OCI-LY1 (cell line): ENCODE results near the gene LMBRD2.

Experiments
- H2AFZ ChIP-seq: fragments of 200-600 bp; sonication (generic), shearing (Covaris generic); 2 replicates; pipeline ENCODE4 v1.6.0; 2014; ENCODE audit warnings: antibody characterized with exemption, mild to moderate bottlenecking, low read length
- H3F3A ChIP-seq: fragments of 200-600 bp; sonication (generic), shearing (Covaris generic); 2 replicates; pipeline ENCODE4 v1.6.0; 2014; ENCODE audit warnings: mild to moderate bottlenecking, antibody characterized with exemption, low read length, moderate library complexity; ENCODE audit not compliant: insufficient read depth
- H3K27ac ChIP-seq: fragments of 200-600 bp; sonication (generic); 2 replicates; pipeline ENCODE4 v1.5.1; 2014; ENCODE audit warnings: low read length, mixed run types, mild to moderate bottlenecking, low read depth; ENCODE audit not compliant: poor library complexity, severe bottlenecking
- H3K27me3 ChIP-seq: fragments of 200-600 bp; sonication (generic); 2 replicates; pipeline ENCODE4 v1.6.0; 2014; ENCODE audit warnings: antibody characterized with exemption, mild to moderate bottlenecking, low read length, moderate library complexity; ENCODE audit not compliant: insufficient read depth
- H3K36me3 ChIP-seq: fragments of 200-600 bp; sonication (generic); 2 replicates; pipeline ENCODE4 v1.6.1; 2014; ENCODE audit warnings: mild to moderate bottlenecking, antibody characterized with exemption, low read length, moderate library complexity, mixed read lengths; ENCODE audit not compliant: insufficient read depth
- H3K4me1 ChIP-seq: fragments of 200-600 bp; sonication (generic); 2 replicates; pipeline ENCODE4 v1.5.1; 2014; ENCODE audit warnings: mild to moderate bottlenecking, low read length, moderate library complexity; ENCODE audit not compliant: insufficient read depth, severe bottlenecking
- H3K4me2 ChIP-seq: fragments of 200-600 bp; sonication (generic), shearing (Covaris generic); 2 replicates; pipeline ENCODE4 v1.6.1; 2014; ENCODE audit warnings: low read length
- H3K4me3 ChIP-seq: fragments of 200-600 bp; sonication (generic); 2 replicates; pipeline ENCODE4 v1.5.1; 2014; ENCODE audit warnings: low read length, low read depth, mild to moderate bottlenecking, mixed read lengths; ENCODE audit not compliant: poor library complexity, severe bottlenecking
- H3K79me2 ChIP-seq: fragments of 200-600 bp; shearing (Covaris generic); 2 replicates; pipeline ENCODE4 v1.6.1; 2016; ENCODE audit warnings: mixed run types, low read length, mixed read lengths; ENCODE audit not compliant: insufficient read depth
- H3K9ac ChIP-seq: fragments of 200-600 bp; sonication (generic), shearing (Covaris generic); 2 replicates; pipeline ENCODE4 v1.6.1; 2014; ENCODE audit warnings: mild to moderate bottlenecking, low read length, mixed read lengths
- H3K9me2 ChIP-seq: fragments of 200-600 bp; sonication (generic), shearing (Covaris generic); 2 replicates; pipeline ENCODE4 v1.6.1; 2014; ENCODE audit warnings: low read depth, mild to moderate bottlenecking, low read length, mixed read lengths
- H3K9me3 ChIP-seq: fragments of 200-600 bp; shearing (Covaris generic); 2 replicates; pipeline ENCODE4 v1.6.1; 2014; ENCODE audit warnings: low read length, mixed read lengths
- H4K20me1 ChIP-seq: fragments of 200-600 bp; sonication (generic), shearing (Covaris generic); 2 replicates; pipeline ENCODE4 v1.6.0; 2016; ENCODE audit warnings: mild to moderate bottlenecking, low read length; ENCODE audit not compliant: insufficient read depth
- CTCF ChIP-seq: fragments of 200-600 bp; sonication (generic), shearing (Covaris generic); IDR thresholded peaks from 2 replicates; pipeline ENCODE4 v1.5.1; 2017; ENCODE audit warnings: mild to moderate bottlenecking, antibody characterized with exemption, low read length, moderate library complexity, mixed read lengths
- EZH2 ChIP-seq: fragments of 200-600 bp; sonication (generic), shearing (Covaris generic); IDR thresholded peaks from 2 replicates; pipeline ENCODE4 v1.8.0; 2017; ENCODE audit warnings: borderline replicate concordance, mixed run types, mild to moderate bottlenecking, antibody characterized with exemption, low read length, moderate library complexity, mixed read lengths

The LMBRD2 gene

GRCh38 chr5:36128795-36129194, 22.9 kb downstream of the LMBRD2 start:
- Histone ChIP-seq H3K27ac (no peak overlapping the region), H3K4me1 (no peaks in the 10 kb centered on the region), H4K20me1 (no peaks in the 10 kb centered on the region), H2AFZ (no peak overlapping the region), H3K27me3 (no peaks in the 10 kb centered on the region), H3F3A (no peaks in the 10 kb centered on the region; the same call in 1 of the 2 replicates), H3K9me2 (no peaks in the 10 kb centered on the region), H3K9me3 (peaks cover 12% of the 10 kb centered on the region), H3K9ac (no peak overlapping the region), H3K79me2 (no peaks in the 10 kb centered on the region), H3K4me3 (no peak overlapping the region), H3K36me3 (peaks cover 52% of the 10 kb centered on the region), H3K4me2 (no peak overlapping the region)
- TF ChIP-seq EZH2 (no peak), CTCF (no peak)

DNA sequence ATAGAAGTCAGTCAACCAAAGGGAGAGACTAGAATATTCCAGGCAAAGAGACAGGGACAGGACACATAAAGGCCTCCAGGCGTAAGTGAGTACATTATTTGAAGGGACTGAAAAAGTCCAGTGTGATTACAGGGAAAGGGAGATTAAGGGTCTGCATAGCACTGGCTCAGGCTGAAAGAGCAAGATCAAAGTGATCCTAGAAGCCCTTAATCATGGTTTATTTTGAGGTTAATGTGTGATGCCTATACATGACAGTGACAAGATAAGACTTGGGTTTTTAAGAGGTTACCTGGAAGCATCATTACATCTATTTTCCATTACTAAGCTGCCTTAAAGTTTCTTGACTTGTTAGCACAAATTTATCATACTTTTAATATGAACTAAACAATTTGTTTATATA, 25.8 kb downstream of the LMBRD2 start:
- Histone ChIP-seq H2AFZ (no peak overlapping the region), H3K36me3 (peaks cover 51% of the 10 kb centered on the region), H3K4me2 (no peak overlapping the region), H3K9me2 (no peaks in the 10 kb centered on the region), H3F3A (no peaks in the 10 kb centered on the region; the same call in 1 of the 2 replicates), H3K27me3 (no peaks in the 10 kb centered on the region), H3K4me3 (no peak overlapping the region), H4K20me1 (no peaks in the 10 kb centered on the region), H3K9ac (no peak overlapping the region), H3K27ac (no peak overlapping the region), H3K9me3 (peaks cover 12% of the 10 kb centered on the region), H3K4me1 (no peaks in the 10 kb centered on the region), H3K79me2 (no peaks in the 10 kb centered on the region)
- TF ChIP-seq CTCF (no peak), EZH2 (no peak)

DNA sequence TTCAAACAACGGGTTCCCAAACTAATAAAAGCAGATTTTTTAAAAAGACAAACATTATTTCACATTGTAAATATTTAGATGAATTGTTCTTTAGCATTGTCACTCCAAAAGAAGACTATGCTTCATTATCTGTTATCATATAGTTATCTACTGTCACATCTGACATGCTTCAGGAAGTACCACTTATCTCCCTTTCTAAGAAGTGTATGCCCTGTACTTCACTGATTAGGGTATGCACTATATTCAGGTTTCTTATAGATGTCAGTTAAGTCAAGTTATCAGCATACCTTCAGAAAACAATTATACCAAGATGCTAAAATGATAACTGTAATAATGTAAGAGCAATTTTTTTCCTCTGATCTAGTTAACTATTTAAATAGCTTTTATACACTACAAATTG, 40.4 kb downstream of the LMBRD2 start:
- Histone ChIP-seq H3K4me2 (no peak overlapping the region), H3K27ac (no peak overlapping the region), H3K79me2 (no peaks in the 10 kb centered on the region), H3K36me3 (peaks cover 58% of the 10 kb centered on the region), H3F3A (no peaks in the 10 kb centered on the region; the same call in 1 of the 2 replicates), H3K27me3 (no peaks in the 10 kb centered on the region), H3K9me2 (no peaks in the 10 kb centered on the region), H3K4me3 (no peak overlapping the region), H2AFZ (no peak overlapping the region), H4K20me1 (no peaks in the 10 kb centered on the region), H3K4me1 (no peaks in the 10 kb centered on the region), H3K9ac (no peak overlapping the region), H3K9me3 (no peaks in the 10 kb centered on the region)
- TF ChIP-seq CTCF (no peak), EZH2 (no peak)
